Endothelial cell of umbilical vein (primary cell): ENCODE data around the gene FXYD3. TPM values are rescaled to one million over a fixed set of nuclear protein-coding genes. Genes with fewer than 3 reads are reported as not detected.

Experiments
- BruUV-seq: library from RNA; stranded (reverse); fragments of 400-500 nt; replicated peaks from 2 replicates; lab custom pipeline; 2021; lab: Mats Ljungman, UMichigan
- CTCF ChIA-PET: fragments of 300-600, 350-600 bp; sonication (Branson Sonifier 250); formaldehyde crosslinking; loops from one replicate; lab custom pipeline; 2021; ENCODE audit warnings: antibody characterized with exemption, inconsistent platforms; lab: Charles Lee
- POLR2A ChIA-PET: fragments of 300-600, 350-600 bp; sonication (Branson Sonifier 250); formaldehyde crosslinking; loops from one replicate; lab custom pipeline; 2021; ENCODE audit warnings: antibody characterized with exemption, inconsistent platforms; lab: Charles Lee
- DNase-seq: peaks from one replicate; pipeline ENCODE4 v3.0.0-alpha.2; 2011; ENCODE audit warnings: low read depth, low spot score
- FAIRE-seq: peaks from 2 replicates; lab custom pipeline; 2011; peaks lifted over from hg19 to GRCh38; lab: Jason Lieb, UNC
- H2AFZ ChIP-seq: 2 replicates; pipeline ENCODE4 v1.6.0; 2012; ENCODE audit warnings: low read depth, low read length, control low read depth, inconsistent platforms
- H3K27ac ChIP-seq: 2 replicates; pipeline ENCODE4 v1.5.1; 2011; ENCODE audit warnings: low read depth, mild to moderate bottlenecking, control low read depth, low read length, moderate library complexity; ENCODE audit not compliant: insufficient read depth
- H3K27me3 ChIP-seq, 2 experiments: 2 replicates each; pipeline versions ENCODE4 v1.6.0 to v1.6.1; 2011; ENCODE audit warnings: low read length in 2 of 2, mixed read lengths in 1 of 2; ENCODE audit not compliant: control insufficient read depth in 2 of 2, insufficient read depth in 2 of 2
- H3K36me3 ChIP-seq, 2 experiments: 2 replicates in 1 of 2; 3 replicates in 1 of 2; pipeline ENCODE4 v1.5.1; 2011; ENCODE audit warnings: low read length in 2 of 2, mild to moderate bottlenecking in 1 of 2, moderate library complexity in 1 of 2; ENCODE audit not compliant: control insufficient read depth in 2 of 2, insufficient read depth in 2 of 2; ENCODE audit errors: extremely low read depth in 1 of 2
- H3K4me1 ChIP-seq: 3 replicates; pipeline ENCODE4 v1.5.1; 2011; ENCODE audit warnings: mild to moderate bottlenecking, low read length; ENCODE audit not compliant: control insufficient read depth, insufficient read depth; ENCODE audit errors: extremely low read depth
- H3K4me2 ChIP-seq: 2 replicates; pipeline ENCODE4 v1.6.1; 2011; ENCODE audit warnings: low read length, control low read depth, mixed read lengths; ENCODE audit not compliant: insufficient read depth
- H3K4me3 ChIP-seq, 3 experiments: fragments of 200-600 bp in 1 of 3; sonication (generic), shearing (Covaris generic) in 1 of 3; replicated peaks in 1 of 3; 2 replicates each; pipeline ENCODE4 v1.5.1; 2011 to 2016; ENCODE audit warnings: control low read depth in 3 of 3, low read length in 3 of 3, mild to moderate bottlenecking in 2 of 3, inconsistent platforms in 1 of 3, low read depth in 1 of 3, moderate library complexity in 1 of 3; ENCODE audit not compliant: insufficient read depth in 1 of 3
- H3K79me2 ChIP-seq: 2 replicates; pipeline ENCODE4 v1.6.0; 2012; ENCODE audit warnings: low read length, inconsistent platforms; ENCODE audit not compliant: control insufficient read depth, insufficient read depth
- H3K9ac ChIP-seq: replicated peaks from 2 replicates; pipeline ENCODE3; 2011; ENCODE audit warnings: low read length, control low read depth; ENCODE audit not compliant: insufficient read depth; ENCODE audit errors: extremely low read depth
- H3K9me1 ChIP-seq: replicated peaks from 3 replicates; pipeline ENCODE4 v1.6.0; 2011; ENCODE audit warnings: mild to moderate bottlenecking, low read length; ENCODE audit not compliant: control insufficient read depth, insufficient read depth; ENCODE audit errors: extremely low read depth
- H3K9me3 ChIP-seq: replicated peaks from 2 replicates; pipeline ENCODE4 v1.5.1; 2012; ENCODE audit warnings: low read length, inconsistent platforms; ENCODE audit not compliant: control insufficient read depth, insufficient read depth
- H4K20me1 ChIP-seq: replicated peaks from 2 replicates; pipeline ENCODE3; 2011; ENCODE audit warnings: mild to moderate bottlenecking, low read length; ENCODE audit not compliant: control insufficient read depth, insufficient read depth; ENCODE audit errors: extremely low read depth
- EZH2 ChIP-seq: IDR thresholded peaks from 2 replicates; pipeline ENCODE4 v1.6.1; 2012; ENCODE audit warnings: borderline replicate concordance, low read depth, mild to moderate bottlenecking, moderate library complexity, low read length, inconsistent platforms; ENCODE audit not compliant: severe bottlenecking
- FOS ChIP-seq: IDR thresholded peaks from 2 replicates; pipeline ENCODE4 v1.6.1; 2011; ENCODE audit warnings: mild to moderate bottlenecking, low read length, moderate library complexity, borderline replicate concordance; ENCODE audit not compliant: insufficient read depth
- GATA2 ChIP-seq: IDR thresholded peaks from 2 replicates; pipeline ENCODE4 v1.7.0; 2011; ENCODE audit warnings: low read depth, mild to moderate bottlenecking, moderate library complexity, mixed read lengths, low read length; ENCODE audit not compliant: insufficient read length, insufficient read depth
- JUN ChIP-seq: IDR thresholded peaks from 2 replicates; pipeline ENCODE4 v1.6.1; 2011; ENCODE audit warnings: borderline replicate concordance, low read depth; ENCODE audit not compliant: insufficient read length, insufficient read depth
- POLR2A ChIP-seq: IDR thresholded peaks from 2 replicates; pipeline ENCODE4 v1.6.1; 2012; ENCODE audit warnings: low read depth, mild to moderate bottlenecking, control low read depth, low read length
- POLR2AphosphoS5 ChIP-seq: IDR thresholded peaks from 2 replicates; pipeline ENCODE4 v1.6.1; 2012; ENCODE audit warnings: low read depth, mild to moderate bottlenecking, control low read depth, low read length, moderate library complexity; ENCODE audit not compliant: insufficient read depth
- dilution Hi-C: fragments of 300-500 bp; cut with MboI; formaldehyde crosslinking; loops from one replicate; pipeline ENCODE4 v1.15.0; 2019; ENCODE audit warnings: low sequenced_read_pairs; ENCODE audit not compliant: extremely low pct_ligation_motif_present
- intact Hi-C: fragments of 100-400 bp; cut with micrococcal nuclease; formaldehyde crosslinking; loops from one replicate; pipeline ENCODE4 v1.10.0; 2022
- polyA plus RNA-seq, 4 experiments: library from polyadenylated mRNA; depleted of rRNA in 3 of 4; stranded (reverse) in 3 of 4; unstranded in 1 of 4; fragments of >200 nt; gene quantifications; 2 replicates each; pipeline versions ENCODE4 v1.2.1 to v1.2.3, GENCODE V29; 2011 to 2012; ENCODE audit warnings: missing spikeins in 1 of 4
- total RNA-seq: library from RNA; stranded (reverse); gene quantifications from 2 replicates; pipeline ENCODE4 v1.2.3, GENCODE V29; 2021
- TF ChIP-seq, protein P1 (sequence below): IDR thresholded peaks from 2 replicates; pipeline ENCODE4 v1.6.1; 2011; ENCODE audit not compliant: insufficient read depth, insufficient read length
- TF ChIP-seq, protein P2 (sequence below), 2 donors: IDR thresholded peaks; 1 replicate in 1 of 2; 2 replicates in 1 of 2; pipeline ENCODE4 v1.5.1; 2011; ENCODE audit warnings: low read length in 2 of 2, mild to moderate bottlenecking in 2 of 2, moderate library complexity in 2 of 2, control low read depth in 1 of 2, inconsistent platforms in 1 of 2, low read depth in 1 of 2; ENCODE audit not compliant: insufficient read depth in 1 of 2; ENCODE audit errors: extremely low read depth in 1 of 2

FXYD3 gene
- total and polyA plus RNA-seq, 2 donors (not counting 3 experiments of a cell fraction or from before 2014, with no cell fraction given): not detected

GRCh38 chr19:35167251-35168119 lies 51.9 kb downstream of the FXYD3 start:
- CTCF ChIA-PET: no interaction called here
- H3K9ac ChIP-seq: no peak overlapping the region
- FAIRE-seq: no peak
- no peaks in the 10 kb centered on the region for H4K20me1 ChIP-seq
- H3K9me3 ChIP-seq: peaks cover 5% of the 10 kb centered on the region
- H3K4me1 ChIP-seq: no peaks in the 10 kb centered on the region
- DNase-seq: no peak
- intact Hi-C loops: no loop called here
- H3K9me1 ChIP-seq: no peaks in the 10 kb centered on the region
- BruUV-seq: no TSS peak
- TF ChIP-seq EZH2 (no peak), POLR2A (no peak), GATA2 (no peak), JUN (no peak), POLR2AphosphoS5 (no peak), FOS (no peak)
- TF ChIP-seq, protein P1, sequence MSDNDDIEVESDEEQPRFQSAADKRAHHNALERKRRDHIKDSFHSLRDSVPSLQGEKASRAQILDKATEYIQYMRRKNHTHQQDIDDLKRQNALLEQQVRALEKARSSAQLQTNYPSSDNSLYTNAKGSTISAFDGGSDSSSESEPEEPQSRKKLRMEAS: no peak
- TF ChIP-seq, protein P2, sequence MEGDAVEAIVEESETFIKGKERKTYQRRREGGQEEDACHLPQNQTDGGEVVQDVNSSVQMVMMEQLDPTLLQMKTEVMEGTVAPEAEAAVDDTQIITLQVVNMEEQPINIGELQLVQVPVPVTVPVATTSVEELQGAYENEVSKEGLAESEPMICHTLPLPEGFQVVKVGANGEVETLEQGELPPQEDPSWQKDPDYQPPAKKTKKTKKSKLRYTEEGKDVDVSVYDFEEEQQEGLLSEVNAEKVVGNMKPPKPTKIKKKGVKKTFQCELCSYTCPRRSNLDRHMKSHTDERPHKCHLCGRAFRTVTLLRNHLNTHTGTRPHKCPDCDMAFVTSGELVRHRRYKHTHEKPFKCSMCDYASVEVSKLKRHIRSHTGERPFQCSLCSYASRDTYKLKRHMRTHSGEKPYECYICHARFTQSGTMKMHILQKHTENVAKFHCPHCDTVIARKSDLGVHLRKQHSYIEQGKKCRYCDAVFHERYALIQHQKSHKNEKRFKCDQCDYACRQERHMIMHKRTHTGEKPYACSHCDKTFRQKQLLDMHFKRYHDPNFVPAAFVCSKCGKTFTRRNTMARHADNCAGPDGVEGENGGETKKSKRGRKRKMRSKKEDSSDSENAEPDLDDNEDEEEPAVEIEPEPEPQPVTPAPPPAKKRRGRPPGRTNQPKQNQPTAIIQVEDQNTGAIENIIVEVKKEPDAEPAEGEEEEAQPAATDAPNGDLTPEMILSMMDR (IDR thresholded peaks at IDR 0.05; ENCODE audit: extremely low read depth in 1 of 2, insufficient read depth in 1 of 2, low read depth in 1 of 2, low read length in 2 of 2): no peak
- peaks cover 6% of the 10 kb centered on the region for H3K79me2 ChIP-seq
- H3K4me2 ChIP-seq: no peak overlapping the region
- POLR2A ChIA-PET: interaction anchor here (0.7 kb wide), 1 partner anchor 654 kb away, joined by 3 read pairs; no protein-coding TSS in a partner anchor
- dilution Hi-C loops: no loop called here
- H3K36me3 ChIP-seq: peaks cover 18 to 29% of the 10 kb centered on the region in 2 experiments
- H3K4me3 ChIP-seq: no peak overlapping the region
- no peak overlapping the region for H2AFZ ChIP-seq
- no peak overlapping the region for H3K27ac ChIP-seq
- H3K27me3 ChIP-seq: no peaks in the 10 kb centered on the region
